ENCODE measurements around the gene SYNE2. TPM values are rescaled to one million over a fixed set of nuclear protein-coding genes. Genes with fewer than 3 reads are reported as not detected.

The SYNE2 gene
- total RNA-seq, 1 experiment from 2014 or later, result 71.1 TPM

DNA sequence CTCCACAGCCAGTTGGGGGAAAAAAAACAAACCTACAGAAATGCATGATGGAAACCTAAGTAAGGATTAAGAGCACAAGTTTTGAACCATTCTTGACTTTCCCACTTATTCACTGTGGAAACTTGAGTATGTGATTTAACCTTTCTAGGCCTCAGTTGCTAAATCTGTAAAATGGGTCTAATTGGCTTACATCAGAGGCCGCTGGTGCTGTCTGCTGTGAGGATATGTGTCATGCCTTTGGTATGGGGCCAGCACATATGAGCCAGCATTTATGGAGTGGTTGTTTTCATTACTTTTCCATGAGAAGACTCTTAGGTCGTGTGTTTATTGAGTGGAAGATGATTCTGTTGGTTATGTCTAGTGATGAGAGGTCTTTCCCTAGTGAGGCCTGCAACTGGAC, 339.0 kb downstream of the SYNE2 start (continued):
- TF ChIP-seq, protein P1, sequence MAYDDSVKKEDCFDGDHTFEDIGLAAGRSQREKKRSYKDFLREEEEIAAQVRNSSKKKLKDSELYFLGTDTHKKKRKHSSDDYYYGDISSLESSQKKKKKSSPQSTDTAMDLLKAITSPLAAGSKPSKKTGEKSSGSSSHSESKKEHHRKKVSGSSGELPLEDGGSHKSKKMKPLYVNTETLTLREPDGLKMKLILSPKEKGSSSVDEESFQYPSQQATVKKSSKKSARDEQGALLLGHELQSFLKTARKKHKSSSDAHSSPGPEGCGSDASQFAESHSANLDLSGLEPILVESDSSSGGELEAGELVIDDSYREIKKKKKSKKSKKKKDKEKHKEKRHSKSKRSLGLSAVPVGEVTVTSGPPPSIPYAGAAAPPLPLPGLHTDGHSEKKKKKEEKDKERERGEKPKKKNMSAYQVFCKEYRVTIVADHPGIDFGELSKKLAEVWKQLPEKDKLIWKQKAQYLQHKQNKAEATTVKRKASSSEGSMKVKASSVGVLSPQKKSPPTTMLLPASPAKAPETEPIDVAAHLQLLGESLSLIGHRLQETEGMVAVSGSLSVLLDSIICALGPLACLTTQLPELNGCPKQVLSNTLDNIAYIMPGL (CRISPR knock-in tag; IDR thresholded peaks at IDR 0.05), result no peak
- TF ChIP-seq, protein P2, sequence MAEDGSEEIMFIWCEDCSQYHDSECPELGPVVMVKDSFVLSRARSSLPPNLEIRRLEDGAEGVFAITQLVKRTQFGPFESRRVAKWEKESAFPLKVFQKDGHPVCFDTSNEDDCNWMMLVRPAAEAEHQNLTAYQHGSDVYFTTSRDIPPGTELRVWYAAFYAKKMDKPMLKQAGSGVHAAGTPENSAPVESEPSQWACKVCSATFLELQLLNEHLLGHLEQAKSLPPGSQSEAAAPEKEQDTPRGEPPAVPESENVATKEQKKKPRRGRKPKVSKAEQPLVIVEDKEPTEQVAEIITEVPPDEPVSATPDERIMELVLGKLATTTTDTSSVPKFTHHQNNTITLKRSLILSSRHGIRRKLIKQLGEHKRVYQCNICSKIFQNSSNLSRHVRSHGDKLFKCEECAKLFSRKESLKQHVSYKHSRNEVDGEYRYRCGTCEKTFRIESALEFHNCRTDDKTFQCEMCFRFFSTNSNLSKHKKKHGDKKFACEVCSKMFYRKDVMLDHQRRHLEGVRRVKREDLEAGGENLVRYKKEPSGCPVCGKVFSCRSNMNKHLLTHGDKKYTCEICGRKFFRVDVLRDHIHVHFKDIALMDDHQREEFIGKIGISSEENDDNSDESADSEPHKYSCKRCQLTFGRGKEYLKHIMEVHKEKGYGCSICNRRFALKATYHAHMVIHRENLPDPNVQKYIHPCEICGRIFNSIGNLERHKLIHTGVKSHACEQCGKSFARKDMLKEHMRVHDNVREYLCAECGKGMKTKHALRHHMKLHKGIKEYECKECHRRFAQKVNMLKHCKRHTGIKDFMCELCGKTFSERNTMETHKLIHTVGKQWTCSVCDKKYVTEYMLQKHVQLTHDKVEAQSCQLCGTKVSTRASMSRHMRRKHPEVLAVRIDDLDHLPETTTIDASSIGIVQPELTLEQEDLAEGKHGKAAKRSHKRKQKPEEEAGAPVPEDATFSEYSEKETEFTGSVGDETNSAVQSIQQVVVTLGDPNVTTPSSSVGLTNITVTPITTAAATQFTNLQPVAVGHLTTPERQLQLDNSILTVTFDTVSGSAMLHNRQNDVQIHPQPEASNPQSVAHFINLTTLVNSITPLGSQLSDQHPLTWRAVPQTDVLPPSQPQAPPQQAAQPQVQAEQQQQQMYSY (CRISPR knock-in tag; IDR thresholded peaks at IDR 0.05), result no peak
- TF ChIP-seq ARID4B (CRISPR knock-in tag; IDR thresholded peaks at IDR 0.05; ENCODE audit: borderline replicate concordance) (no peak), ERG (CRISPR knock-in tag; IDR thresholded peaks at IDR 0.05) (no peak), CTCF (IDR thresholded peaks at IDR 0.05) (no peak), ZNF671 (CRISPR knock-in tag; IDR thresholded peaks at IDR 0.05) (no peak)

DNA sequence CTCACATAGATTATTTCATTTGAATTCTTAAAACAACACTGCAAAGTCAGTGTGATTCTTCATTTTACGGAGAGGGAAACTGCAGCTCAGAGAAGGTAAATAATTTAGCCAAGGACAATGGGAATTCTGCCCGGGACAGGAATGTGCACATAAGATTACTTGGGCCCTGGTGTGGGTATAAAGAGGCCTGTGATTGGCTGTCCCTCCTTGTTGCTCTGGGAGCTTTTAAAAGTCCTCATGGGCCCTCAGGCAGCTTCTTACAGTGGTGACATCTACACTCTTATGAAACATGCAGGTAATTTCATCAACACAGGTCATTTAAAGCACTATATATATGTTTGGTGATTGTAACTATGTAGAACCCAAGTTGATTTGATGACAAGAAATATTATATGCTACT, 341.0 kb downstream of the SYNE2 start:
- TF ChIP-seq ZNF138 (CRISPR knock-in tag; conservative IDR thresholded peaks at IDR 0.05) (no peak), NR3C1 (CRISPR knock-in tag; conservative IDR thresholded peaks at IDR 0.05; ENCODE audit: low read depth) (no peak), CBFB (CRISPR knock-in tag; IDR thresholded peaks at IDR 0.05; ENCODE audit: low read depth) (no peak), ELF4 (CRISPR knock-in tag; IDR thresholded peaks at IDR 0.05; ENCODE audit: low read depth) (no peak), ZBTB43 (CRISPR knock-in tag; IDR thresholded peaks at IDR 0.05) (no peak), ZNF263 (CRISPR knock-in tag; IDR thresholded peaks at IDR 0.05; ENCODE audit: low read depth) (no peak), FOXJ3 (CRISPR knock-in tag; IDR thresholded peaks at IDR 0.05; ENCODE audit: borderline replicate concordance) (no peak), NFE2L1 (CRISPR knock-in tag; IDR thresholded peaks at IDR 0.05) (no peak), ZNF416 (CRISPR knock-in tag; IDR thresholded peaks at IDR 0.05) (no peak), MXD4 (CRISPR knock-in tag; IDR thresholded peaks at IDR 0.05; ENCODE audit: borderline replicate concordance) (no peak), EMX1 (CRISPR knock-in tag; IDR thresholded peaks at IDR 0.05) (no peak)
- H3K4me1 Mint-ChIP-seq, result peaks cover 72% of the 10 kb centered on the region
- no peaks in the 10 kb centered on the region for H3K27me3 Mint-ChIP-seq (ENCODE audit: low read depth)
- peaks cover 33% of the 10 kb centered on the region for H3K36me3 Mint-ChIP-seq
- H3K4me3 Mint-ChIP-seq, result no peak overlapping the region
- DNase-seq (ENCODE audit: low spot score) (no peak), ATAC-seq (no peak)
- peak overlapping the region; percentile 78 for H3K27ac Mint-ChIP-seq
- CTCF ChIA-PET, result interaction anchor here (0.7 to 1.3 kb wide), 3 partner anchors 56 to 109 kb away, joined by 4 read pairs; no protein-coding TSS in a partner anchor
- no peaks in the 10 kb centered on the region for H3K9me3 Mint-ChIP-seq
- POLR2A ChIA-PET, result no interaction called here
